ENCODE data around the gene VAV3. TPM values are rescaled to one million over a fixed set of nuclear protein-coding genes. Genes with fewer than 3 reads are reported as not detected.
"Not testable (repeated sequence)": the region's sequence is repeated elsewhere in the genome, so short reads cannot be mapped to it uniquely, and the experiment has no call there.

Gene VAV3
- total RNA-seq, 1 experiment from 2014 or later: 2.7 TPM

DNA sequence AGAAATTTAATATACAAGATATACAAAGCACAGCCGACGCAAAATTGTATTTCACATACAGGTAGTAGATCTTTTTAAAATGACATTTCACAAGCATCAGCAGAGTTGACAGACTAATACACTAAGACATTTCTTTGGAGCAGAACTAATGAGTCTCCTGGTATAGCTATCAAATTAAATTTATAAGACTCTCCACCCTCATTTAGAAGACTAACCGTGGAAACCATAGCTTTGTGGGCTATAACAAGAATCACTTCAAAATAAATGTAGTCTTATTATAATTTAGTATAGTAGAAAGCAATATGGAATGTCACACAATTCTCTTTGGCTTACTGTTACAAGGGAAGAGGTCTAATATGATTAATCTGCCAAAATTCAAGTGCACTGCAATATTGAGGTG lies 204.9 kb downstream of the VAV3 start:
- in situ Hi-C loops (cut with HindIII; ENCODE audit: low pct_unique_long_range_greater_than_20kb, low sequenced_read_pairs): no loop called here
- DNase-seq (ENCODE audit: low read depth, low spot score): no peak

DNA sequence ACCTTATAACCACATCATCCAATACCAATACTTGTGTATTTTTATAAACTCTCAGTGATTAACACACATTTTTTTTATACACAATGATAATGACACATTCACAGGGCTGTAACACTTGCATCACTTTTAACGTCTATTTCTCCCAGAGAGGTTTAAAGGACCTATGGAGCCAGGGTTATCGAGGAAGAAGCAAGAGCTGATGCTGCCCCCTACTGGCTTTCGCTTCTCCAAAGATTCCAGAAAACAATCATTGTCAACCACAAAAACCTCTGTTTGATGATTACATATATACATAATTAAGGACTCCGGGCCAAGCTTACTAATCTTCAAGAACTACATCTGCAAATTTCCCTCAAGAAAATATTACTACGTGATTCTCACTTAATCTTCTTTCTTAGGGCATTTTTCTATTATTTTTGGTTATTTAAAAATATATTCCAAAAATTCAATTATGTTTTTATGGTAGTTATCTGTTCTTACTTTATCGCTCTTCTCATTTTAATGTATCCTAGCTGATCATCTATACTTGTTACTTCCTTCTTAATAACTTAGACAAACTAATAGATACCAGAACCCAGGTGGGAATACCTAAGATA lies 214.5 kb downstream of the VAV3 start:
- DNase-seq (ENCODE audit: low read depth, low spot score): peak; percentile 85
- in situ Hi-C loops (cut with HindIII; ENCODE audit: low pct_unique_long_range_greater_than_20kb, low sequenced_read_pairs): no loop called here

GRCh38 chr1:107748531-107748930 lies 216.4 kb downstream of the VAV3 start:
- in situ Hi-C loops (cut with HindIII; ENCODE audit: low pct_unique_long_range_greater_than_20kb, low sequenced_read_pairs): no loop called here
- DNase-seq (ENCODE audit: low read depth, low spot score): peak; percentile 73

DNA sequence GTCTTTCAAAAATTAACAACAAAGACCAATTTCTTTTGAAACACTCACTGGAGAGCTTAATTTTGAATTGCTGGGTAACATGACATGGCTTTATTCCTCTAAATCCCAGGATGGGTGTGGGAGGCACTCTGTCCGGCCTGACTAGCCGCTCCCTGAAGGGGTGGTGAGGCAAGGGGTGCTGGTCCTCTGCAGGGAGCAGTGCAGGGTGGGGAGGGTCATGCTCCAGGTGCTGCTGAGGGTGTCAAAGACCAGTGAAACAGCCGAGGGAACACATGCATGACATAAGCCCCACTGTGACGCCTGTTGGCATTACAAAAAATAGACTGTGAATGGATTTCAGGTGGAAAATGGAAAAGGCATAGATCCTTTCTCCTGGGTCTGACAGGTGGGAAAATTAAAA lies 223.7 kb downstream of the VAV3 start:
- no peak for DNase-seq (ENCODE audit: low read depth, low spot score)
- in situ Hi-C loops (cut with HindIII; ENCODE audit: low pct_unique_long_range_greater_than_20kb, low sequenced_read_pairs): no loop called here

DNA sequence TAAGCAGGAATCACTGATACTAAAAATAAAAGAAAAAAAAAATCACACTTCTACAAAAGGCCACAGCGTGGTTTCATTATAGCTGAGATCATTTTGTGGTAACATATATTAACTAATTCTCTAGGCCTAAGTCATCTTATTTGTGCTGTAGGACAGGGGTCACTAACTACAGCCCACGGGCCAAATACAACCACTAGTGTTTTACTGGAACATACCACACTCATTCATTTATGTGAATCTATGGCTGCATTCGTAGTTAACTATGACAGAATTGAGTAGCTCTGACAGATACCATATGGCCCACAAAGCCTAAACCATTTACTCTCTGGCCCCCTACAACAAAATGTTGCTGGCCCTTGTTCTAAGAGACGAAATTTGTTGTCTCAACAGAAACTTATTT lies 224.4 kb downstream of the VAV3 start:
- no peak for DNase-seq (ENCODE audit: low read depth, low spot score)
- in situ Hi-C loops (cut with HindIII; ENCODE audit: low pct_unique_long_range_greater_than_20kb, low sequenced_read_pairs): no loop called here

- DNase-seq (ENCODE audit: low read depth, low spot score): peak; percentile 69
- in situ Hi-C loops (cut with HindIII; ENCODE audit: low pct_unique_long_range_greater_than_20kb, low sequenced_read_pairs): no loop called here
These were observed 225.3 kb downstream of the VAV3 start for GRCh38 chr1:107739651-107740050.

DNA sequence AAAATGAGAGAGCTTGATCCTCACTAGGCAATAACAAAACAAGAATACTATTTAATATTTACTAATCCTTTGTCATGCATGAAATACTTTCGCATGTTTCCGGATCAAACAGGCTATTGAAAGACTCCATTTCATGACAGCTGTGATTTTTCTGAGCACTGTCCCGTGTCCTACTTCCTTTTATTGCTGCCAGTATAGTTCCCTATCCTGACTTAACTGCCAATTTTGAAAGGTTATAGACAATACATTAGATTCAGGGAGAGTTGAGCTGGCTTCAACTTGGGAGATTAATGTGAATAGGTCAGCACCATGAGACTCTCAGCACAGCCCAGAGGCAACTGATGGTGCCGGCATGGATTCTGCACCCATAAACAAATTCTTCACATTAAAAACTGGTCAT lies 225.8 kb downstream of the VAV3 start:
- in situ Hi-C loops (cut with HindIII; ENCODE audit: low pct_unique_long_range_greater_than_20kb, low sequenced_read_pairs): no loop called here
- DNase-seq (ENCODE audit: low read depth, low spot score): peak; percentile 90

GRCh38 chr1:107733401-107733800 lies 231.6 kb downstream of the VAV3 start:
- DNase-seq (ENCODE audit: low read depth, low spot score); in situ Hi-C loops (cut with HindIII; ENCODE audit: low pct_unique_long_range_greater_than_20kb, low sequenced_read_pairs): not testable (repeated sequence)

- no peak for DNase-seq (ENCODE audit: low read depth, low spot score)
- in situ Hi-C loops (cut with HindIII; ENCODE audit: low pct_unique_long_range_greater_than_20kb, low sequenced_read_pairs): no loop called here
These were observed 237.1 kb downstream of the VAV3 start for GRCh38 chr1:107727866-107728265.

DNA sequence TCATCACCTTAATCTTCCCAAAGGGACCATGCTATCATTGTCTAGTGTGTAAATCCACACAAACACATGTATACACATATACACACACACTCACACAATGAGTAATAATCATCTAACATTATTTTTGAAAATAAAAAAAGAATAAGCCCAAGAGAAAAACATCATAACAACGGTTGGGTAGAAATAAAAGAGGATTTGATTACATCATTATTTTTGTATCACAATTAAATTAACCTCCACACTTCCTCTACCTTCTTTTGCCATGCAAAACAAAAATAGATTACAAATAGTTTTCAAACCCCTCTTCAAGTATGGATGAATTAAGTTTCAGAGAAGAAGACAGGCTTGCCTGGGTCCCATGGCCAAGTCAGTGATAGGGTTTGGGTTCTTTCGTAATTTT lies 238.1 kb downstream of the VAV3 start:
- in situ Hi-C loops (cut with HindIII; ENCODE audit: low pct_unique_long_range_greater_than_20kb, low sequenced_read_pairs): no loop called here
- no peak for DNase-seq (ENCODE audit: low read depth, low spot score)

GRCh38 chr1:107724648-107725047 lies 240.3 kb downstream of the VAV3 start:
- DNase-seq (ENCODE audit: low read depth, low spot score): no peak
- in situ Hi-C loops (cut with HindIII; ENCODE audit: low pct_unique_long_range_greater_than_20kb, low sequenced_read_pairs): no loop called here

- DNase-seq (ENCODE audit: low read depth, low spot score); in situ Hi-C loops (cut with HindIII; ENCODE audit: low pct_unique_long_range_greater_than_20kb, low sequenced_read_pairs): not testable (repeated sequence)
These were observed 244.8 kb downstream of the VAV3 start for GRCh38 chr1:107720210-107720609.

- in situ Hi-C loops (cut with HindIII; ENCODE audit: low pct_unique_long_range_greater_than_20kb, low sequenced_read_pairs): no loop called here
These were observed 255.0 kb downstream of the VAV3 start for GRCh38 chr1:107710005-107710404.

DNA sequence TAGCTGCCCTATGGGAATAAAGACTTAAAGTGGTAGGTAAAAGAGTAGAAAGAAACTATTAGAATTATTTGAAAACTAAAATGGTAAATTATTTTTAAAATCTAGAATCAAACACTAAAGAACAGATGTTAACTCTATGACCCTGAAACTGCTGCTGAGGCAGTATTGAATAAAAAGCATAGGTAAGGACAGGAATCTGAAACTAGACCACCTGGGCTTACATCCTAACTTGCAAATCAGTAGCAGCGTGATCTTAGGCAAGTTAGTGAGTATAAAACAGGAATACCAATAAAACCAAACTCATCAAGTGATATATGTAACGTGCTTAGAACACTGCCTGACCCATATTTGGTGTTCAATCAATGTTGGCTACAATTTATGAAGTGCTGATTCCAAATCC lies 257.9 kb downstream of the VAV3 start:
- in situ Hi-C loops (cut with HindIII; ENCODE audit: low pct_unique_long_range_greater_than_20kb, low sequenced_read_pairs): no loop called here
- DNase-seq (ENCODE audit: low read depth, low spot score): no peak

More at GRCh38 chr1:107710005-107710404, 255.0 kb downstream of the VAV3 start:
- DNase-seq (ENCODE audit: low read depth, low spot score): no peak

GRCh38 chr1:107706182-107706581 lies 258.8 kb downstream of the VAV3 start:
- in situ Hi-C loops (cut with HindIII; ENCODE audit: low pct_unique_long_range_greater_than_20kb, low sequenced_read_pairs): no loop called here
- DNase-seq (ENCODE audit: low read depth, low spot score): no peak

DNA sequence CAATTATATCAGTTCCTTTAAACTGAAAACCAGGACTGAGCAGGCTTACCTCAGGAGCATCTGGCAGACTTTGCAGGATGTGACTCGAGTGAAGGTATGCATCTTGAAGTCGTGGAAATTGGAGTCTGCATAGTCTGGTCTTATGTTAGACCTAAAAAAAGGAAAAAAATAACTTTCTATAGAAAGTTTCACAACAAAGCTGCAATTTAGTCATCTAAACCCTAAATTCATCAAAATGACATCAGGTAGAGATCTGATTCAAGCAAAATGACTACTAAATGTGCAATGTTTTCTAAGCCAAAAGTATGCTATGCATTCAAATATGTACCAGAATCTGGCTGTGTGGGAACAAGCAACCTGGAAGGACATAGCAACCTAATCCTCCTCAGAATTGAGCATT lies 260.1 kb downstream of the VAV3 start:
- in situ Hi-C loops (cut with HindIII; ENCODE audit: low pct_unique_long_range_greater_than_20kb, low sequenced_read_pairs): no loop called here
- DNase-seq (ENCODE audit: low read depth, low spot score): no peak

DNA sequence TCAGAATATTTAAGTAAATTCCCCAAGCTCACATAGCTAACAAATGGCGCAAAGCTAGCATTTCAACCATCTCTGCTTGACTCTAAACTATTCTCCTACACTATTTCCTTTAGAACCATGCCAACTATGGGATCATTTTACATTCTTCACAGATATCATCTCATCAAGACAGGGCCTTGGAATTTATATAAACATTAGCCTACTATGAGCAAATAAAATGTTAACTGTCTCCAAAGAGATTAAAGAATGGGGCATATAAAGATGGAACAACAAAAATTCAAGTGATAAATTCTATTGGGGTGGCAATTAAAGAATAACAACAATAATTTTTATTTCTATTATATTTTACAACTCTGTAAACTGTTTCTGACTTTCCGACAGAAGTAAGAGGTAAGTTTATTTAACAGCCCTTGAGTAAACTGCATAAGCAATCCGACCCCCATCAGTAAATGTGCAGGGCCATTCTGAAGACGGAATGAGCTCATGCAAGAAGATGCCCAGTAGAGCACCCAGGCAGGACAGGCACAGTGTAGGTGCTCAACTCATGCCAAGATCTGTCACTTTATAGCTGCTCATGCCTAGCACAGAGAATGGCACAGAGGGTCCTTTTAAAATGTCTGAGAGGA lies 261.9 kb downstream of the VAV3 start:
- DNase-seq (ENCODE audit: low read depth, low spot score): no peak
- in situ Hi-C loops (cut with HindIII; ENCODE audit: low pct_unique_long_range_greater_than_20kb, low sequenced_read_pairs): no loop called here

DNA sequence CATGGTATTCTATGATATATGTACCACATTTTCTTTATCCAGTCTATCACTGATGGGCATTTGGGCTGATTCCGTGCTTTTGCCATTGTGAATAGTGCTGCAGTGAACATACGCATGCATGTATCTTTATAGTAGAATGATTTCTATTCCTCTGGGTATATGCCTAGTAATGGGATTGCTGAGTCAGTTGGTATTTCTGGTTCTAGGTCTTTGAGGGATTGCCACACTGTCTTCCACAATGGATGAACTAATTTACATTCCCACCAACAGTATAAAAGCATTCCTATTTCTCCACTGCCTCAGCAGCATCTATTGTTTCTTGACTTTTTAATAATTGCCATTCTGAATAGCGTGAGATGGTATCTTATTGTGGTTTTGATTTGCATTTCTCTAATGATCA lies 264.3 kb downstream of the VAV3 start:
- DNase-seq (ENCODE audit: low read depth, low spot score); in situ Hi-C loops (cut with HindIII; ENCODE audit: low pct_unique_long_range_greater_than_20kb, low sequenced_read_pairs): not testable (repeated sequence)

DNA sequence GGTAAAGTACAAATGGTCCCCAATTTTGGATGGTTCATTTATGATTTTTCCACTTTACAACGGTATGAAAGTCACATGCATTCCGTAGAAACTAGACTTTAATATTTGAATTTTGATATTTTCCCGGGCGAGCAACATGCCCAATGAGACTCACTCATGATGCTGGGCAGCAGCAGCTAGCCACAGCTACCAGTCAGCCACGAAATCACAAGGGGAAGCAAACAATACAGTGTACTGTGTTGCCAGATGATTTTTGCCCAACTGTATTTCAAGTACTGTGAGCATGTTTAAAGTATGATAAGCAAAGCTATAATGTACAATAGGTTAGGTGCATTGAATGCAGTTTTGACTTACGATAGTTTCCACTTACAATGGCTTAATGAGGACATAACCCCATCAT lies 266.8 kb downstream of the VAV3 start:
- in situ Hi-C loops (cut with HindIII; ENCODE audit: low pct_unique_long_range_greater_than_20kb, low sequenced_read_pairs): no loop called here
- DNase-seq (ENCODE audit: low read depth, low spot score): peak; percentile 79

All from SK-MEL-5 (cell line).